ENCODE measurements around the gene FAM168A. TPM values are rescaled to one million over a fixed set of nuclear protein-coding genes. Genes with fewer than 3 reads are reported as not detected.

The FAM168A gene
- total and polyA plus RNA-seq, 10 of the 15 experiments (the other 5 are each of a cell fraction or from before 2014, with no cell fraction given), result 1.7 to 20.0 (median 10.0) TPM

DNA sequence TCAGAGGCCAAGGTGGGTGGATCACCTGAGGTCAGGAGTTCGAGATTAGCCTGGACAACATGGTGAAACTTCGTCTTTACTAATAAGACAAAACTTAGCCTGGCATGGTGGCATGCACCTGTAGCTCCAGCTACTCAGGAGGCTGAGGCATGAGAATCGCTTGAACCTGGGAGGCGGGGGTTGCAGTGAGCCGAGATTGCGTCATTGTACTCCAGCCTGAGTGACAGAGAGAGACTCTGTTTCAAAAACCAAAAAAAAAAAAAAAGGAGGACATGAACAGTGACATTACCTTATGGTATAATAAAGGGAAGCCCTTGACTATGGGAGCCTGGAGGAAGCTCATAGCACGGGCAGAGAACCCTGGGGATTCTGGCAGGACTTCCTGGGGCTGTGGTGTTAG, 32.0 kb upstream of the FAM168A start:
- ChIA-PET SMC1A (ENCODE audit: uncharacterized antibody, unreplicated experiment) (interaction anchor here (0.9 to 1.8 kb wide), 2 partner anchors 31 to 39 kb away, joined by 4 to 10 read pairs; no protein-coding TSS in a partner anchor), RAD21 (ENCODE audit: unreplicated experiment) (interaction anchor here (0.7 kb wide), 1 partner anchor 275 kb away, joined by 4 read pairs; no protein-coding TSS in a partner anchor), POLR2A (interaction anchor here (0.6 kb wide), 1 partner anchor 353 kb away, joined by 3 read pairs; no protein-coding TSS in a partner anchor), CTCF (interaction anchor here (1.6 to 4.3 kb wide), 2 partner anchors 31 to 279 kb away, joined by 4 to 25 read pairs; no protein-coding TSS in a partner anchor)
- Histone ChIP-seq H3K4me2 (ENCODE audit: control insufficient read depth, insufficient read depth) (no peak overlapping the region), H3K27me3 (replicated peaks in 1 of 2; ENCODE audit: control insufficient read depth in 2 of 2, insufficient read depth in 2 of 2, low read length in 1 of 2) (no peaks in the 10 kb centered on the region), H4K20me1 (ENCODE audit: control insufficient read depth, insufficient read depth) (no peaks in the 10 kb centered on the region), H3K4me1 (ENCODE audit: control insufficient read depth, insufficient read depth, low read length) (no peaks in the 10 kb centered on the region), H3K27ac (ENCODE audit: control insufficient read depth, insufficient read depth) (no peak overlapping the region), H3K36me3 (ENCODE audit: control insufficient read depth in 2 of 2, insufficient read depth in 2 of 2, low read length in 1 of 2) (no peaks in the 10 kb centered on the region), H2AFZ (ENCODE audit: control insufficient read depth, low read depth, low read length) (no peak overlapping the region), H3K79me2 (ENCODE audit: control insufficient read depth, insufficient read depth, low read length) (no peaks in the 10 kb centered on the region), H3K9me3 (replicated peaks; ENCODE audit: control insufficient read depth, insufficient read depth, low read length) (no peaks in the 10 kb centered on the region; the same call in 2 of the 3 replicates), H3K4me3 (no peak overlapping the region), H3K9ac (ENCODE audit: control insufficient read depth, insufficient read depth, low read length) (no peak overlapping the region)
- in situ Hi-C loops (cut with MboI), result no loop called here
- no TSS peak for BruUV-seq (replicated peaks)
- TF ChIP-seq NBN (IDR thresholded peaks at IDR 0.05), result no peak
- no peak for TF ChIP-seq SRF (IDR thresholded peaks at IDR 0.05; ENCODE audit: low read depth in 2 of 2, low read length in 2 of 2)
- no peak for TF ChIP-seq ATF7 (IDR thresholded peaks at IDR 0.05; ENCODE audit: low read depth)
- TF ChIP-seq RAD21 (IDR thresholded peaks at IDR 0.05; ENCODE audit: insufficient read depth, low read depth, low read length), result no peak
- TF ChIP-seq ZNF24 (IDR thresholded peaks at IDR 0.05), result no peak
- no peak for TF ChIP-seq CREB1 (IDR thresholded peaks at IDR 0.05; ENCODE audit: low read depth)
- no peak for TF ChIP-seq ZNF217 (IDR thresholded peaks at IDR 0.05)
- no peak for TF ChIP-seq STAT1 (conservative IDR thresholded peaks at IDR 0.05)
- no peak for TF ChIP-seq EED (IDR thresholded peaks at IDR 0.05; ENCODE audit: low read depth)
- TF ChIP-seq RFX5 (IDR thresholded peaks at IDR 0.05; ENCODE audit: low read depth, low read length), result no peak
- no peak for TF ChIP-seq MYC (IDR thresholded peaks at IDR 0.05; ENCODE audit: insufficient read depth, insufficient read length, insufficient replicate concordance, low read length, severe bottlenecking)
- intact Hi-C loops (cut with micrococcal nuclease; ENCODE audit: unreplicated experiment), result loop anchor here (5.0 kb wide), 1 partner anchor 302 kb away; no protein-coding TSS in a partner anchor
- no peak for FAIRE-seq
- DNase-seq (ENCODE audit: low read depth, low spot score), result no peak
- ATAC-seq, result no peak
- 38% methylated on average over 7 of the region's 7 CpGs for WGBS (ENCODE audit: insufficient coverage, insufficient replicate concordance, low lambda C conversion rate, missing lambda C conversion rate)
